HepG2 (cell line): ENCODE results near the gene PSMD1. TPM values are rescaled to one million over a fixed set of nuclear protein-coding genes. Genes with fewer than 3 reads are reported as not detected.

ENCODE experiments used
- AGO2 ChIP-seq: fragments of 200-400 bp; formaldehyde crosslinking; optimal IDR thresholded peaks from 2 replicates; pipeline ENCODE3; 2017; ENCODE audit warnings: mild to moderate bottlenecking, low read depth, low read length, moderate library complexity
- ATM ChIP-seq: fragments of 450-650 bp; IDR thresholded peaks from 2 replicates; pipeline ENCODE4 v1.7.1; 2017; ENCODE audit warnings: mild to moderate bottlenecking, borderline replicate concordance
- CBX5 ChIP-seq: sonication (generic); formaldehyde crosslinking; IDR thresholded peaks from 2 replicates; pipeline ENCODE4 v1.4.0; 2020; ENCODE audit warnings: missing genetic modification reagents, borderline replicate concordance
- ETV5 ChIP-seq: IDR thresholded peaks from 2 replicates; pipeline ENCODE4 v1.6.1; 2018; ENCODE audit warnings: missing biosample characterization, missing genetic modification reagents, inconsistent platforms, borderline replicate concordance
- FOXA3 ChIP-seq: IDR thresholded peaks from 2 replicates; pipeline ENCODE4 v1.6.1; 2016; ENCODE audit warnings: missing genetic modification reagents, missing compliant biosample characterization
- IKZF4 ChIP-seq: sonication (generic); formaldehyde crosslinking; IDR thresholded peaks from 2 replicates; pipeline ENCODE4 v1.5.1; 2020; ENCODE audit warnings: borderline replicate concordance, mild to moderate bottlenecking, low read depth, missing genetic modification reagents; ENCODE audit errors: not compliant biosample characterization
- JUND ChIP-seq: sonication (generic); formaldehyde crosslinking; IDR thresholded peaks from 2 replicates; pipeline ENCODE4 v1.8.0; 2022; ENCODE audit warnings: mild to moderate bottlenecking, missing genetic modification reagents
- MTF1 ChIP-seq: sonication (generic); formaldehyde crosslinking; IDR thresholded peaks from 2 replicates; pipeline ENCODE4 v1.5.0; 2020; ENCODE audit warnings: missing genetic modification reagents
- NR2F6 ChIP-seq, 2 experiments: IDR thresholded peaks; 2 replicates each; pipeline ENCODE4 v1.6.1; 2016; ENCODE audit warnings: antibody characterized with exemption in 1 of 2, mild to moderate bottlenecking in 1 of 2
- PCBP2 ChIP-seq: fragments of 200-400 bp; formaldehyde crosslinking; optimal IDR thresholded peaks from 2 replicates; pipeline ENCODE3; 2018; ENCODE audit warnings: low read length, low read depth; ENCODE audit not compliant: poor library complexity, severe bottlenecking
- RARA ChIP-seq: IDR thresholded peaks from 2 replicates; pipeline ENCODE4 v1.6.1; 2016; ENCODE audit warnings: missing genetic modification reagents, missing compliant biosample characterization
- ZBTB7A ChIP-seq: sonication (generic); formaldehyde crosslinking; IDR thresholded peaks from 2 replicates; pipeline ENCODE4 v1.8.0; 2022; ENCODE audit warnings: mild to moderate bottlenecking, missing genetic modification reagents
- ZFX ChIP-seq: sonication (generic); formaldehyde crosslinking; IDR thresholded peaks from 2 replicates; pipeline ENCODE4 v1.4.0; 2020; ENCODE audit warnings: mild to moderate bottlenecking, low read depth, missing genetic modification reagents, moderate library complexity
- ZMYM4 ChIP-seq: sonication (generic); formaldehyde crosslinking; IDR thresholded peaks from 2 replicates; pipeline ENCODE4 v1.8.1; 2023; ENCODE audit warnings: mild to moderate bottlenecking, missing genetic modification reagents
- ZNF747 ChIP-seq: sonication (generic); formaldehyde crosslinking; IDR thresholded peaks from 2 replicates; pipeline ENCODE4 v1.8.1; 2023; ENCODE audit warnings: missing genetic modification reagents, mild to moderate bottlenecking, borderline replicate concordance
- ZZZ3 ChIP-seq: sonication (generic); formaldehyde crosslinking; IDR thresholded peaks from 2 replicates; pipeline ENCODE4 v1.4.0; 2020; ENCODE audit warnings: missing genetic modification reagents, mild to moderate bottlenecking, borderline replicate concordance
- polyA plus RNA-seq, 8 experiments: library from polyadenylated mRNA; depleted of rRNA in 3 of 8; stranded (reverse) in 7 of 8; unstranded in 1 of 8; fragments of >200 nt; fragmentation: Illumina TruSeq in 4 of 8; extraction: Trizol in 4 of 8; gene quantifications; 2 replicates each; pipeline versions ENCODE4 v1.2.1 to v1.2.3, GENCODE V29; 2011 to 2016; ENCODE audit warnings: low read depth in 4 of 8, missing spikeins in 1 of 8, mixed read lengths in 1 of 8; ENCODE audit not compliant: insufficient read depth in 1 of 8
- total RNA-seq, 5 experiments: library from RNA; depleted of rRNA; stranded (reverse); fragments of >200 nt; fragmentation: Illumina TruSeq; extraction: Trizol; gene quantifications; 2 replicates each; pipeline ENCODE4 v1.2.3, GENCODE V29; 2016; ENCODE audit warnings: low read depth in 1 of 5
- TF ChIP-seq, protein P1 (sequence below): sonication (generic); formaldehyde crosslinking; IDR thresholded peaks from 2 replicates; pipeline ENCODE4 v1.4.0; 2020; ENCODE audit warnings: missing genetic modification reagents, borderline replicate concordance
- TF ChIP-seq, protein P2 (sequence below): sonication (generic); formaldehyde crosslinking; conservative IDR thresholded peaks from 2 replicates; pipeline ENCODE4 v1.4.0; 2020; ENCODE audit warnings: missing genetic modification reagents
- TF ChIP-seq, protein P3 (sequence below): sonication (generic); formaldehyde crosslinking; IDR thresholded peaks from 2 replicates; pipeline ENCODE4 v1.4.0; 2020; ENCODE audit warnings: missing genetic modification reagents

Gene PSMD1
- total and polyA plus RNA-seq, 2 of the 13 experiments (the other 11 are each of a cell fraction or from before 2014, with no cell fraction given): 136 to 191 TPM

DNA sequence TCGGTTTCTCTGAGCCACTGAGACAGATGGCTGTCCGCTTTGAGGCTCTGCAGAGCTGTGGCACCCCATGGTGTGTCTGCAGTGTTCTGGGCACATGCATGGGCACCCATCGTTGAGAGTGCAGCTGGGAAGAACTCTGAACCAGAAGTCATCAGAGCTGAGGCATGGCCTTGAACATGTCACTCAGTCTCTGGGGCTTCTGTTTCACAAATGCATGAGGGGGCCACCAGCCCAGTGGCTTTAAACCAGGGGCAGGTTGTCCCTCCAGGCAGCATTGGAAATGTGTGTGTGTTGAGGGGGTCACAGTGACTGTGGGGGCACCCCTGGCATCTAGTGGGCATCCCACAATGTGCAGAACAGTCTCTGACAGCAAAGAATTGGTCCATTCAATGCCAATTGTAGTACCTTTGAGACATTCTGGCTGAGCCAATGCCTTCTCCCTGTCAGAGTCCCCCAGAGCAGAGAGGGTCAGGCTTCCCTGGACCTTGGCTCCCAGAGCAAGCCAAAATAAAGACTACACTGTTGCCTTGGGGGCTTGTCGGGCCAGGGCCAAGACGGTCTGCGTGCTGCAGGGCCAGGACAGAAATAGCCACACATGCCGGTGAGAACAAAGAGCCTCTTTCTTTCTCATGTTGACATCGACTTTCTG, 9.3 kb upstream of the PSMD1 start (continued):
- TF ChIP-seq NR2F6 (IDR thresholded peaks at IDR 0.05): no peak; the same call in none of the 2 replicates
- no peak for TF ChIP-seq NR2F6 (CRISPR knock-in tag; IDR thresholded peaks at IDR 0.05)
- peak; percentile 66 for TF ChIP-seq ZMYM4
- TF ChIP-seq JUND (CRISPR knock-in tag): no peak
- peak; percentile 70; the same call in 1 of the 2 replicates for TF ChIP-seq RARA
- no peak for TF ChIP-seq MTF1
- TF ChIP-seq, protein P1, sequence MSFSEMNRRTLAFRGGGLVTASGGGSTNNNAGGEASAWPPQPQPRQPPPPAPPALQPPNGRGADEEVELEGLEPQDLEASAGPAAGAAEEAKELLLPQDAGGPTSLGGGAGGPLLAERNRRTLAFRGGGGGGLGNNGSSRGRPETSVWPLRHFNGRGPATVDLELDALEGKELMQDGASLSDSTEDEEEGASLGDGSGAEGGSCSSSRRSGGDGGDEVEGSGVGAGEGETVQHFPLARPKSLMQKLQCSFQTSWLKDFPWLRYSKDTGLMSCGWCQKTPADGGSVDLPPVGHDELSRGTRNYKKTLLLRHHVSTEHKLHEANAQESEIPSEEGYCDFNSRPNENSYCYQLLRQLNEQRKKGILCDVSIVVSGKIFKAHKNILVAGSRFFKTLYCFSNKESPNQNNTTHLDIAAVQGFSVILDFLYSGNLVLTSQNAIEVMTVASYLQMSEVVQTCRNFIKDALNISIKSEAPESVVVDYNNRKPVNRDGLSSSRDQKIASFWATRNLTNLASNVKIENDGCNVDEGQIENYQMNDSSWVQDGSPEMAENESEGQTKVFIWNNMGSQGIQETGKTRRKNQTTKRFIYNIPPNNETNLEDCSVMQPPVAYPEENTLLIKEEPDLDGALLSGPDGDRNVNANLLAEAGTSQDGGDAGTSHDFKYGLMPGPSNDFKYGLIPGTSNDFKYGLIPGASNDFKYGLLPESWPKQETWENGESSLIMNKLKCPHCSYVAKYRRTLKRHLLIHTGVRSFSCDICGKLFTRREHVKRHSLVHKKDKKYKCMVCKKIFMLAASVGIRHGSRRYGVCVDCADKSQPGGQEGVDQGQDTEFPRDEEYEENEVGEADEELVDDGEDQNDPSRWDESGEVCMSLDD (CRISPR knock-in tag): no peak
- no peak for TF ChIP-seq ZZZ3 (CRISPR knock-in tag)
- TF ChIP-seq ATM: no peak
- TF ChIP-seq, protein P2, sequence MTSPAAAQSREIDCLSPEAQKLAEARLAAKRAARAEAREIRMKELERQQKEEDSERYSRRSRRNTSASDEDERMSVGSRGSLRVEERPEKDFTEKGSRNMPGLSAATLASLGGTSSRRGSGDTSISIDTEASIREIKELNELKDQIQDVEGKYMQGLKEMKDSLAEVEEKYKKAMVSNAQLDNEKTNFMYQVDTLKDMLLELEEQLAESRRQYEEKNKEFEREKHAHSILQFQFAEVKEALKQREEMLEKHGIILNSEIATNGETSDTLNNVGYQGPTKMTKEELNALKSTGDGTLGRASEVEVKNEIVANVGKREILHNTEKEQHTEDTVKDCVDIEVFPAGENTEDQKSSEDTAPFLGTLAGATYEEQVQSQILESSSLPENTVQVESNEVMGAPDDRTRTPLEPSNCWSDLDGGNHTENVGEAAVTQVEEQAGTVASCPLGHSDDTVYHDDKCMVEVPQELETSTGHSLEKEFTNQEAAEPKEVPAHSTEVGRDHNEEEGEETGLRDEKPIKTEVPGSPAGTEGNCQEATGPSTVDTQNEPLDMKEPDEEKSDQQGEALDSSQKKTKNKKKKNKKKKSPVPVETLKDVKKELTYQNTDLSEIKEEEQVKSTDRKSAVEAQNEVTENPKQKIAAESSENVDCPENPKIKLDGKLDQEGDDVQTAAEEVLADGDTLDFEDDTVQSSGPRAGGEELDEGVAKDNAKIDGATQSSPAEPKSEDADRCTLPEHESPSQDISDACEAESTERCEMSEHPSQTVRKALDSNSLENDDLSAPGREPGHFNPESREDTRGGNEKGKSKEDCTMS (CRISPR knock-in tag): no peak
- TF ChIP-seq AGO2: no peak
- TF ChIP-seq ZBTB7A: peak; percentile 60; the same call in 1 of the 2 replicates
- peak; percentile 80 for TF ChIP-seq FOXA3
- TF ChIP-seq CBX5 (CRISPR knock-in tag): no peak
- no peak; the same call in 1 of the 2 replicates for TF ChIP-seq ZNF747 (CRISPR knock-in tag)
- TF ChIP-seq, protein P3, sequence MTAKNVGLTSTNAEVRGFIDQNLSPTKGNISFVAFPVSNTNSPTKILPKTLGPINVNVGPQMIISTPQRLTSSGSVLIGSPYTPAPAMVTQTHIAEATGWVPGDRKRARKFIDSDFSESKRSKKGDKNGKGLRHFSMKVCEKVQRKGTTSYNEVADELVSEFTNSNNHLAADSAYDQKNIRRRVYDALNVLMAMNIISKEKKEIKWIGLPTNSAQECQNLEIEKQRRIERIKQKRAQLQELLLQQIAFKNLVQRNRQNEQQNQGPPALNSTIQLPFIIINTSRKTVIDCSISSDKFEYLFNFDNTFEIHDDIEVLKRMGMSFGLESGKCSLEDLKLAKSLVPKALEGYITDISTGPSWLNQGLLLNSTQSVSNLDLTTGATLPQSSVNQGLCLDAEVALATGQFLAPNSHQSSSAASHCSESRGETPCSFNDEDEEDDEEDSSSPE (CRISPR knock-in tag): no peak
- no peak for TF ChIP-seq ETV5
- no peak for TF ChIP-seq PCBP2
- TF ChIP-seq IKZF4: no peak
- TF ChIP-seq ZFX: peak; percentile 31; the same call in 1 of the 2 replicates
